ENCODE data around the gene SLC12A3. TPM values are rescaled to one million over a fixed set of nuclear protein-coding genes. Genes with fewer than 3 reads are reported as not detected.

SLC12A3 gene
- total RNA-seq, 1 donor from 2014 or later = not detected

- H3K4me2 ChIP-seq = no peak overlapping the region
- Mint-ChIP-seq H3K27ac (no peak overlapping the region), H3K9me3 (no peaks in the 10 kb centered on the region), H3K4me1 (peaks cover 6% of the 10 kb centered on the region), H3K27me3 (ENCODE audit: insufficient read depth, low read depth) (peaks cover 8% of the 10 kb centered on the region), H3K4me3 (no peak overlapping the region), H3K36me3 (peaks cover 6% of the 10 kb centered on the region)
- H3K27me3 ChIP-seq = no peaks in the 10 kb centered on the region
- no peaks in the 10 kb centered on the region for H3F3A ChIP-seq (ENCODE audit: low read depth)
- H3K4me3 ChIP-seq = no peak overlapping the region
- no peaks in the 10 kb centered on the region for H3K9me3 ChIP-seq (ENCODE audit: low read depth)
- H3K36me3 ChIP-seq = no peaks in the 10 kb centered on the region
- no peaks in the 10 kb centered on the region for H3K79me2 ChIP-seq (ENCODE audit: low read depth)
- no peaks in the 10 kb centered on the region for H4K20me1 ChIP-seq (ENCODE audit: low read depth)
- no peak for DNase-seq (ENCODE audit: low spot score)
- H3K9ac ChIP-seq = no peak overlapping the region
- no peak overlapping the region for H3K27ac ChIP-seq
- H2AFZ ChIP-seq (replicated peaks) = no peak overlapping the region
- TF ChIP-seq EZH2phosphoT487 (IDR thresholded peaks at IDR 0.05) (no peak), CTCF (IDR thresholded peaks at IDR 0.05) (no peak), EZH2 (IDR thresholded peaks at IDR 0.05) (no peak)
- no peaks in the 10 kb centered on the region for H3K4me1 ChIP-seq
Observed at GRCh38 chr16:56947604-56947995, 82.6 kb downstream of the SLC12A3 start.

- no peaks in the 10 kb centered on the region for H4K20me1 ChIP-seq (ENCODE audit: low read depth)
- Mint-ChIP-seq H3K4me1 (peaks cover 6% of the 10 kb centered on the region), H3K36me3 (no peaks in the 10 kb centered on the region), H3K4me3 (no peak overlapping the region), H3K9me3 (no peaks in the 10 kb centered on the region), H3K27ac (no peak overlapping the region), H3K27me3 (ENCODE audit: insufficient read depth, low read depth) (peaks cover 10% of the 10 kb centered on the region)
- H3K36me3 ChIP-seq = no peaks in the 10 kb centered on the region
- H3K27me3 ChIP-seq = no peaks in the 10 kb centered on the region
- H2AFZ ChIP-seq (replicated peaks) = no peak overlapping the region
- no peak for DNase-seq (ENCODE audit: low spot score)
- no peak for TF ChIP-seq EZH2 (IDR thresholded peaks at IDR 0.05)
- H3K9ac ChIP-seq = no peak overlapping the region
- H3K4me1 ChIP-seq = no peaks in the 10 kb centered on the region
- H3K4me2 ChIP-seq = no peak overlapping the region
- no peaks in the 10 kb centered on the region for H3K9me3 ChIP-seq (ENCODE audit: low read depth)
- no peak overlapping the region for H3K4me3 ChIP-seq
- H3F3A ChIP-seq (ENCODE audit: low read depth) = no peaks in the 10 kb centered on the region
- no peaks in the 10 kb centered on the region for H3K79me2 ChIP-seq (ENCODE audit: low read depth)
- H3K27ac ChIP-seq = no peak overlapping the region
Observed at GRCh38 chr16:56948234-56948633, 83.2 kb downstream of the SLC12A3 start.

GRCh38 chr16:56950051-56950450, 85.0 kb downstream of the SLC12A3 start:
- Histone ChIP-seq H3K4me2 (no peak overlapping the region), H3K27me3 (no peaks in the 10 kb centered on the region), H2AFZ (replicated peaks) (no peak overlapping the region), H3F3A (ENCODE audit: low read depth) (no peaks in the 10 kb centered on the region), H3K9me3 (ENCODE audit: low read depth) (no peaks in the 10 kb centered on the region), H3K36me3 (no peaks in the 10 kb centered on the region), H4K20me1 (ENCODE audit: low read depth) (no peaks in the 10 kb centered on the region), H3K9ac (no peak overlapping the region), H3K79me2 (ENCODE audit: low read depth) (no peaks in the 10 kb centered on the region), H3K4me3 (no peak overlapping the region), H3K27ac (no peak overlapping the region), H3K4me1 (no peaks in the 10 kb centered on the region)
- Mint-ChIP-seq H3K4me1 (peaks cover 6% of the 10 kb centered on the region), H3K9me3 (no peaks in the 10 kb centered on the region), H3K27me3 (ENCODE audit: insufficient read depth, low read depth) (peaks cover 10% of the 10 kb centered on the region), H3K36me3 (no peaks in the 10 kb centered on the region), H3K27ac (no peak overlapping the region), H3K4me3 (no peak overlapping the region)
- TF ChIP-seq EZH2phosphoT487 (IDR thresholded peaks at IDR 0.05) (no peak), CTCF (IDR thresholded peaks at IDR 0.05) (no peak), EZH2 (IDR thresholded peaks at IDR 0.05) (no peak)
- no peak for DNase-seq (ENCODE audit: low spot score)

GRCh38 chr16:56950455-56950854, 85.4 kb downstream of the SLC12A3 start:
- Histone ChIP-seq H3K79me2 (ENCODE audit: low read depth) (no peaks in the 10 kb centered on the region), H3K27ac (no peak overlapping the region), H3K4me2 (no peak overlapping the region), H3K9me3 (ENCODE audit: low read depth) (no peaks in the 10 kb centered on the region), H3F3A (ENCODE audit: low read depth) (no peaks in the 10 kb centered on the region), H3K27me3 (no peaks in the 10 kb centered on the region), H4K20me1 (ENCODE audit: low read depth) (no peaks in the 10 kb centered on the region), H3K36me3 (no peaks in the 10 kb centered on the region), H3K9ac (no peak overlapping the region), H3K4me3 (no peak overlapping the region), H2AFZ (replicated peaks) (no peak overlapping the region), H3K4me1 (no peaks in the 10 kb centered on the region)
- TF ChIP-seq CTCF (IDR thresholded peaks at IDR 0.05) (no peak), EZH2phosphoT487 (IDR thresholded peaks at IDR 0.05) (no peak), EZH2 (IDR thresholded peaks at IDR 0.05) (no peak)
- no peak for DNase-seq (ENCODE audit: low spot score)
- Mint-ChIP-seq H3K4me3 (no peak overlapping the region), H3K27ac (no peak overlapping the region), H3K36me3 (no peaks in the 10 kb centered on the region), H3K4me1 (peaks cover 6% of the 10 kb centered on the region), H3K27me3 (ENCODE audit: insufficient read depth, low read depth) (peaks cover 12% of the 10 kb centered on the region), H3K9me3 (no peaks in the 10 kb centered on the region)
